Measurements from ENCODE around the gene GLB1L2. TPM values are rescaled to one million over a fixed set of nuclear protein-coding genes. Genes with fewer than 3 reads are reported as not detected.
"Not testable (repeated sequence)": the region's sequence is repeated elsewhere in the genome, so short reads cannot be mapped to it uniquely, and the experiment has no call there.

The GLB1L2 gene
- total RNA-seq: 10 to 100 TPM in 3 of 4 donors, 1 to 10 TPM in 1; 7.1 to 13.1 (median 10.5) TPM

- Histone ChIP-seq H3K4me1 (peaks cover 20 to 25% (median 22%) of the 10 kb centered on the region in 4 donors), H3K27me3 (peaks cover 0 to 10% (median 0%) of the 10 kb centered on the region in 4 donors), H3K27ac (replicated peaks in 1 of 4) (peak within 1 kb of the TSS; percentile 41 to 75 (median 62)), H3K4me3 (peak within 1 kb of the TSS; percentile 53 to 70 (median 59)), H3K36me3 (no peaks in the 10 kb centered on the region), H3K9me3 (no peaks in the 10 kb centered on the region)
- no peak for TF ChIP-seq EP300 (IDR thresholded peaks at IDR 0.05)
- no peak for TF ChIP-seq CTCF (IDR thresholded peaks at IDR 0.05)
- TF ChIP-seq POLR2AphosphoS5 (IDR thresholded peaks at IDR 0.05): peak in 1 of 2 donors; percentile 89
- WGBS: 4% methylated on average over 26 of the region's 80 CpGs
- peak; percentile 93 for DNase-seq (ENCODE audit: extremely low spot score)
- intact Hi-C loops (cut with DNase I): loop anchor here (5.0 to 10.0 kb wide), 2 partner anchors 79 to 107 kb away; partner anchors contain the start of genes ACAD8, NCAPD3, THYN1 and VPS26B
Observed at GRCh38 chr11:134331354-134332188, at the start of gene GLB1L2. TSS of gene GLB1L2 (plus strand) at chr11:134331988. CDS start at chr11:134332062, 74 bp downstream.

GRCh38 chr11:134282121-134283045 is 49.4 kb upstream of the GLB1L2 start:
- WGBS: 90% methylated on average over 18 of the region's 22 CpGs
- TF ChIP-seq POLR2AphosphoS5 (IDR thresholded peaks at IDR 0.05) (no peak), POLR2A (IDR thresholded peaks at IDR 0.05; ENCODE audit: low read depth) (no peak), EP300 (IDR thresholded peaks at IDR 0.05) (no peak), CTCF (IDR thresholded peaks at IDR 0.05) (no peak)
- H3K36me3 ChIP-seq: no peaks in the 10 kb centered on the region
- peaks cover 0 to 50% (median 8%) of the 10 kb centered on the region in 4 donors for H3K27me3 ChIP-seq
- no peak overlapping the region for H3K4me3 ChIP-seq
- H3K27ac ChIP-seq (replicated peaks in 1 of 4): no peak overlapping the region
- H3K4me1 ChIP-seq: peaks cover 0 to 3% (median 1%) of the 10 kb centered on the region in 4 donors
- intact Hi-C loops (cut with DNase I): no loop called here
- DNase-seq (ENCODE audit: extremely low spot score): peak; percentile 81
- H3K9me3 ChIP-seq: peaks cover 0 to 7% (median 0%) of the 10 kb centered on the region in 4 donors

GRCh38 chr11:134283461-134284230 is 48.1 kb upstream of the GLB1L2 start:
- WGBS: 89% methylated on average over 13 of the region's 16 CpGs
- Histone ChIP-seq H3K4me3 (no peak overlapping the region), H3K27ac (replicated peaks in 1 of 4) (no peak overlapping the region), H3K36me3 (no peaks in the 10 kb centered on the region), H3K4me1 (no peaks in the 10 kb centered on the region), H3K9me3 (peaks cover 0 to 1% (median 0%) of the 10 kb centered on the region in 4 donors), H3K27me3 (peaks cover 0 to 38% (median 0%) of the 10 kb centered on the region in 4 donors)
- intact Hi-C loops (cut with DNase I): no loop called here
- DNase-seq (ENCODE audit: extremely low spot score): peak; percentile 87
- no peak for TF ChIP-seq CTCF (IDR thresholded peaks at IDR 0.05)
- TF ChIP-seq POLR2A (IDR thresholded peaks at IDR 0.05; ENCODE audit: low read depth): no peak
- TF ChIP-seq POLR2AphosphoS5 (IDR thresholded peaks at IDR 0.05): no peak
- TF ChIP-seq EP300 (IDR thresholded peaks at IDR 0.05): no peak

- 84% methylated on average over 5 of the region's 5 CpGs for WGBS
- H3K4me3 ChIP-seq; H3K4me1 ChIP-seq; H3K36me3 ChIP-seq; intact Hi-C loops (cut with DNase I); H3K9me3 ChIP-seq; H3K27ac ChIP-seq (replicated peaks in 1 of 4): not testable (repeated sequence)
- peak; percentile 53 for DNase-seq (ENCODE audit: extremely low spot score)
- H3K27me3 ChIP-seq: peaks cover 0 to 30% (median 0%) of the 10 kb centered on the region in 4 donors
Observed at GRCh38 chr11:134284349-134284748, 47.4 kb upstream of the GLB1L2 start.

Data from esophagus muscularis mucosa (tissue), 4 donors.